Type B pancreatic cell (in vitro differentiated cells): ENCODE results near the gene ORM1. TPM values are rescaled to one million over a fixed set of nuclear protein-coding genes. Genes with fewer than 3 reads are reported as not detected.

Experiments used
- DNase-seq: peaks from one replicate; pipeline ENCODE4 v3.0.0; 2021; ENCODE audit warnings: mixed read lengths; ENCODE audit not compliant: unreplicated experiment; ENCODE audit errors: extremely low spot score
- H3K27ac Mint-ChIP-seq: 2 replicates; pipeline ENCODE4 v1.8.0; 2021; ENCODE audit warnings: mild to moderate bottlenecking, mixed read lengths
- H3K27me3 Mint-ChIP-seq: 2 replicates; pipeline ENCODE4 v1.8.0; 2021; ENCODE audit warnings: mixed read lengths
- H3K36me3 Mint-ChIP-seq: 2 replicates; pipeline ENCODE4 v1.8.0; 2021; ENCODE audit warnings: mixed read lengths
- H3K4me1 Mint-ChIP-seq: one replicate; pipeline ENCODE4 v1.8.0; 2021; ENCODE audit warnings: mixed read lengths; ENCODE audit not compliant: unreplicated experiment
- H3K4me3 Mint-ChIP-seq: 2 replicates; pipeline ENCODE4 v1.8.0; 2021; ENCODE audit warnings: mild to moderate bottlenecking, mixed read lengths
- H3K9me3 Mint-ChIP-seq: 2 replicates; pipeline ENCODE4 v1.8.0; 2021; ENCODE audit warnings: mixed read lengths
- CTCF ChIP-seq: fragments of 200-600 bp; sonication (generic); conservative IDR thresholded peaks from 2 replicates; pipeline ENCODE4 v1.5.0; 2021; ENCODE audit warnings: antibody characterized with exemption, mild to moderate bottlenecking
- total RNA-seq: library from RNA; stranded (reverse); gene quantifications from 2 replicates; pipeline ENCODE4 v1.2.1, GENCODE V29; 2021; ENCODE audit warnings: low replicate concordance

The ORM1 gene
- total RNA-seq, 1 donor from 2014 or later, result 0.65 TPM

DNA sequence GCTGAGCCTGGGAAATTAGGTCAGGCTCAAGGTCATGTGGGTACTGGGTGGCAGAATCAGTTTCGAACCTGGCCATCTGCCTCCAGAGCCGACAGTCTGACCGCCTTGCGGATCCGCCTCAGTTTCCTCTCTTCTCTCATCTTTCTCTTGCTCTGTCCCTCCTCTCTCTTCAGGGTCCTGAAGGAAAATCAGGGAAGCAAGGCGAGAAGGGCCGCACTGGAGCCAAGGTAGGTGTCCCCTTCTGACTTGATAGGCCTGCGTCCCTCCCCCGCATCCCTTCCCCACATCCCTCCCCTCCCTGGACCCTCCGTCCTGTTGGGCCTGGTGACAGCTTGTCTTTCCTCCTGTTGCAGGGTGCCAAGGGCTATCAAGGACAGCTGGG is 40.8 kb upstream of the ORM1 start:
- no peaks in the 10 kb centered on the region for H3K9me3 Mint-ChIP-seq
- no peak for TF ChIP-seq CTCF
- H3K36me3 Mint-ChIP-seq, result peaks cover 20% of the 10 kb centered on the region
- H3K4me3 Mint-ChIP-seq, result no peak overlapping the region
- no peak for DNase-seq
- peaks cover 31% of the 10 kb centered on the region for H3K4me1 Mint-ChIP-seq
- no peaks in the 10 kb centered on the region for H3K27me3 Mint-ChIP-seq
- H3K27ac Mint-ChIP-seq, result no peak overlapping the region

- H3K27ac Mint-ChIP-seq, result no peak overlapping the region
- no peaks in the 10 kb centered on the region for H3K9me3 Mint-ChIP-seq
- H3K27me3 Mint-ChIP-seq, result no peaks in the 10 kb centered on the region
- peaks cover 31% of the 10 kb centered on the region for H3K4me1 Mint-ChIP-seq
- no peak overlapping the region for H3K4me3 Mint-ChIP-seq
- TF ChIP-seq CTCF, result no peak
- peaks cover 16% of the 10 kb centered on the region for H3K36me3 Mint-ChIP-seq
- no peak for DNase-seq
Measured at GRCh38 chr9:114282507-114282906, 40.4 kb upstream of the ORM1 start.

GRCh38 chr9:114282926-114283325 is 40.0 kb upstream of the ORM1 start:
- Mint-ChIP-seq H3K27ac (no peak overlapping the region), H3K9me3 (no peaks in the 10 kb centered on the region), H3K4me3 (no peak overlapping the region), H3K36me3 (peaks cover 14% of the 10 kb centered on the region), H3K4me1 (peaks cover 33% of the 10 kb centered on the region), H3K27me3 (no peaks in the 10 kb centered on the region)
- no peak for DNase-seq
- TF ChIP-seq CTCF, result no peak

GRCh38 chr9:114283551-114284111 is 39.3 kb upstream of the ORM1 start:
- Mint-ChIP-seq H3K4me1 (peaks cover 37% of the 10 kb centered on the region), H3K27me3 (no peaks in the 10 kb centered on the region), H3K9me3 (no peaks in the 10 kb centered on the region), H3K4me3 (no peak overlapping the region), H3K36me3 (peaks cover 8% of the 10 kb centered on the region), H3K27ac (no peak overlapping the region)
- DNase-seq, result no peak
- TF ChIP-seq CTCF, result no peak

DNA sequence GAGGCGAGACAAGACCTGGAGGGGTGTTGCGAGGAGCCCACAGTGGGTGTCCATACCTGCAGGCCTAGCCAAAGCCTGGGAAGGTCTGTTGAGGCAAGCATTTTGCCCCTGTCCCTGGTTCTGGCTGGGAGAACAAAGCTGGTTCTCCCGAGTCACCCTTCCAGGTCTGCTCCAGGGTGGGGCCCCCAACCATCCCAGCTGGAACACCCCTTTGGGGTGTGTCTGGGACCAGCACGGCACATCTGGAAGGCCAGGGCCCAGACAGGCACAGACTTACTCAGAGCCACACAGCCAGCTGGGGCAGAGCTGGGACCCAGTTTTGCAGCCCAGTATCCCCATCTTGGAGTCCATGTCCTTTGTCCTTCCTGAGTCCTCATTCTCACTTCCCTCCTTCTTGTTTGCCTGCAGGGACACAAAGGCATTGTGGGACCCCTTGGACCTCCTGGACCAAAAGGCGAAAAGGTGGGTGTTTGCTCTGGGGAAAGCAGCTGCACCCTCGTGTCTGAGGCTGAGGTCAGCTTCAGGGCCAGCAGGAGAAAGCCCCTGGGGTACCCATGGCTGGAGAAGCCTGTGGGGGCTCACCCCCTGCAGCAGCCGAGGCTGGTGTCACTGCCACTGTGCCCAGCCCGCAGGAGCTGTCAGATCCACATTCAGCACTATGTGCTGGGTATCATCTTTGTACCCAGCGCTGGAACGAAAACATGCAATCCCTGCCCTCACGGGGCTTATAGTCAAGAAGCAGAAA is 38.4 kb upstream of the ORM1 start:
- H3K27ac Mint-ChIP-seq, result no peak overlapping the region
- H3K27me3 Mint-ChIP-seq, result no peaks in the 10 kb centered on the region
- no peak overlapping the region for H3K4me3 Mint-ChIP-seq
- H3K9me3 Mint-ChIP-seq, result no peaks in the 10 kb centered on the region
- H3K36me3 Mint-ChIP-seq, result peaks cover 7% of the 10 kb centered on the region
- no peak for TF ChIP-seq CTCF
- DNase-seq, result no peak
- H3K4me1 Mint-ChIP-seq, result peaks cover 37% of the 10 kb centered on the region
